ENCODE data around the gene PGAP6. TPM values are rescaled to one million over a fixed set of nuclear protein-coding genes. Genes with fewer than 3 reads are reported as not detected.

Gene PGAP6
- total and polyA plus RNA-seq, 7 experiments from 2014 or later: 17.0 to 107 (median 52.4) TPM

GRCh38 chr16:414395-415169 is 32.8 kb upstream of the PGAP6 start:
- ChIA-PET POLR2A (no interaction called here), CTCF (no interaction called here)
- no peaks in the 10 kb centered on the region for H3K9me3 Mint-ChIP-seq
- H3K4me3 Mint-ChIP-seq: no peak overlapping the region
- Histone ChIP-seq H3K9me3 (ENCODE audit: control insufficient read depth in 2 of 3, low read length in 3 of 3) (no peaks in the 10 kb centered on the region), H3K27ac (ENCODE audit: low read depth, low read length) (no peak overlapping the region), H3K27me3 (ENCODE audit: control insufficient read depth in 2 of 2, insufficient read depth in 2 of 2, low read length in 2 of 2) (no peaks in the 10 kb centered on the region), H3K4me1 (ENCODE audit: control insufficient read depth in 2 of 2, insufficient read depth in 2 of 2, low read length in 2 of 2) (no peaks in the 10 kb centered on the region), H3K4me3 (ENCODE audit: low read length) (no peak overlapping the region), H3K36me3 (ENCODE audit: control insufficient read depth in 2 of 3, insufficient read depth in 3 of 3, low read length in 3 of 3) (peaks cover 0 to 10% (median 0%) of the 10 kb centered on the region in 3 experiments)
- no peak overlapping the region for H3K27ac Mint-ChIP-seq
- intact Hi-C loops (cut with micrococcal nuclease): no loop called here
- H3K4me1 Mint-ChIP-seq: no peaks in the 10 kb centered on the region
- H3K36me3 Mint-ChIP-seq: peaks cover 0 to 2% (median 0%) of the 10 kb centered on the region in 5 donors
- H3K27me3 Mint-ChIP-seq: no peaks in the 10 kb centered on the region
- DNase-seq: no peak
- no peak for ATAC-seq

DNA sequence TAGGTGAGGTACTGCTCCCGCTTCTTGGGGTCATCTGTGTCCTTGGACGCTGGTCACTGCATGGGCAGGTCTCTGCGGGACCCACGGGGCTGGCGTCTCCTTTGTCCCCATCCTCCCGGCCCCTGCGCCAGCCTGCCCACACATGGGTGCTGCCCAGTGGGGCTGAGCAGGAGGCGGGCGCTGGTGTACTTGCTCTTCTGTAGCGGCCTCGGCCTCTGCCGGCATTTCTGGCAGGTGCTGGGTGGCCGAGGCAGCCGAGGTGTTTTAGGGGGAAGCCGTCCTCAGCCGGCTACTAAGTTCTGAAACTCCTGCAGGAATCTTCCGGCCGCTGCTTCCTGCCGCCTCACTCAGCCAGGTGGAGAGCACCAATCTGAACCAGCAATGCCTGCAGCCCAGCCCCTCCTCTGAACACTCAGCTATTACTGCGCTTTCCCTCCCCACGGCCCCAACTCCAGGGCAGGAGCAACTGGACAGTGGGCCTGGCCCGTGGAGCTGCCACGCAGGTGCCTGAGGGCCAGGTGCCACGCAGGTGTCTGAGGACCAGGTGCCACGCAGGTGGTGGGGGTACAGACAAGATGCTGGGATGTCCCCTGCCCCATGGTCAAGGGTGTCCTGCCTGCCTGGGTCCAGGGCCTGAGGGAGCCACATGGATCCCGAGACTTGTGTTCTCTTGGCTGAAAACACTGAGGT is 29.9 kb upstream of the PGAP6 start:
- ATAC-seq: no peak
- POLR2A ChIA-PET: no interaction called here
- intact Hi-C loops (cut with micrococcal nuclease): no loop called here

DNA sequence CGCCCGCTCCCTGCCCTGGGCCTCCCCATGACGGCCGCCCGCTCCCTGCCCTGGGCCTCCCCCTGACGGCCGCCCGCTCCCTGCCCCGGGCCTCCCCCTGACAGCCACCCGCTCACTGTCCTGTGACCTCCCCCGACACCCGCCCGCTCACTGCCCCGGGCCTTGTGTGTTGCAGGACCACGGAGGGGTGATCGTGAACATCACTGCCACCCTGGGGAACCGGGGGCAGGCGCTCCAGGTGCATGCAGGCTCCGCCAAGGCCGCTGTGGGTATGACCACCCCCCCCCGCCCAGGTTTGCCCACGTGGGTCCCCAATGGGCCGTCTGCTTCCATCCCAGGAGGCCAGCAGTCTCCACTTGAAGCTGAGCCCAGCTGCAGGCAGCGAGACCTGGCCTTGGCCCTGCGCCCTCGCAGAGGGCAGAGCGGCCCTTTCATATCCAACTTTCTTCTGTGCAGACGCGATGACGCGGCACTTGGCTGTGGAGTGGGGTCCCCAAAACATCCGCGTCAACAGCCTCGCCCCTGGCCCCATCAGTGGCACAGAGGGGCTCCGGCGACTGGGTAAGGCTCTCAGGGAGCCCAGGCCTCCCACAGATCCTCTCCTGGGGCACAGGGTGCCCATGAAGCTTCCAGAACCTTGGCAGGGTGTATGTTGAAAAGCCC is 28.9 kb upstream of the PGAP6 start:
- intact Hi-C loops (cut with micrococcal nuclease): no loop called here
- no peak overlapping the region for H3K4me3 Mint-ChIP-seq
- H3K36me3 Mint-ChIP-seq: peaks cover 0 to 9% (median 0%) of the 10 kb centered on the region in 5 donors
- no peak overlapping the region for H3K27ac ChIP-seq (ENCODE audit: low read depth, low read length)
- H3K4me1 ChIP-seq (ENCODE audit: control insufficient read depth in 2 of 2, insufficient read depth in 2 of 2, low read length in 2 of 2): no peaks in the 10 kb centered on the region
- no peaks in the 10 kb centered on the region for H3K9me3 ChIP-seq (ENCODE audit: control insufficient read depth in 2 of 3, low read length in 3 of 3)
- POLR2A ChIA-PET: no interaction called here
- H3K4me1 Mint-ChIP-seq: no peaks in the 10 kb centered on the region
- H3K9me3 Mint-ChIP-seq: no peaks in the 10 kb centered on the region
- ATAC-seq (no peak), DNase-seq (no peak)
- peaks cover 0 to 10% (median 0%) of the 10 kb centered on the region in 3 experiments for H3K36me3 ChIP-seq (ENCODE audit: control insufficient read depth in 2 of 3, insufficient read depth in 3 of 3, low read length in 3 of 3)
- H3K27me3 ChIP-seq (ENCODE audit: control insufficient read depth in 2 of 2, insufficient read depth in 2 of 2, low read length in 2 of 2): no peaks in the 10 kb centered on the region
- CTCF ChIA-PET: no interaction called here
- no peak overlapping the region for H3K27ac Mint-ChIP-seq
- H3K4me3 ChIP-seq (ENCODE audit: low read length): no peak overlapping the region
- no peaks in the 10 kb centered on the region for H3K27me3 Mint-ChIP-seq

More for the DNA sequence above, 29.9 kb upstream of the PGAP6 start:
- no peak overlapping the region for H3K27ac Mint-ChIP-seq
- Histone ChIP-seq H3K9me3 (ENCODE audit: control insufficient read depth in 2 of 3, low read length in 3 of 3) (no peaks in the 10 kb centered on the region), H3K4me1 (ENCODE audit: control insufficient read depth in 2 of 2, insufficient read depth in 2 of 2, low read length in 2 of 2) (no peaks in the 10 kb centered on the region), H3K36me3 (ENCODE audit: control insufficient read depth in 2 of 3, insufficient read depth in 3 of 3, low read length in 3 of 3) (peaks cover 0 to 10% (median 0%) of the 10 kb centered on the region in 3 experiments), H3K27me3 (ENCODE audit: control insufficient read depth in 2 of 2, insufficient read depth in 2 of 2, low read length in 2 of 2) (no peaks in the 10 kb centered on the region), H3K4me3 (ENCODE audit: low read length) (no peak overlapping the region), H3K27ac (ENCODE audit: low read depth, low read length) (no peak overlapping the region)
- no peaks in the 10 kb centered on the region for H3K27me3 Mint-ChIP-seq
- H3K4me1 Mint-ChIP-seq: no peaks in the 10 kb centered on the region
- H3K9me3 Mint-ChIP-seq: no peaks in the 10 kb centered on the region
- no peak for DNase-seq
- no peak overlapping the region for H3K4me3 Mint-ChIP-seq
- CTCF ChIA-PET: no interaction called here
- H3K36me3 Mint-ChIP-seq: peaks cover 0 to 9% (median 0%) of the 10 kb centered on the region in 5 donors

DNA sequence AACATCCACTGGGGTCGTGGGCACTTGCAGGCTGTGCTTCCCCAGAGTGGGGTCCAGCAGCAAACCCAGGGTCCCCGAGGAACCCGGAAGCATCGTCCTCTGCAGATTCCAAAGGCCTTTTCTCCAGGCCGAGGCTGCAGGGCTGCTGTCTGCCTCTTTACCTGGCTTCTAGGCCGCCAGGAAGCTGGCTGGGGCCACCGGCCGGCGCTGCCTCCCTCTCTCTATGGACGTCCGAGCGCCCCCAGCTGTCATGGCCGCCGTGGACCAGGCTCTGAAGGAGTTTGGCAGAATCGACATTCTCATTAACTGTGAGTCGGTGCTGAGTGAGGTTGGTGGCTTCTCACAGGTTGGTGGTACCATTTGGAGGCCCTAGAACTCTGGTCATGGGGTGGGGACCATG is 25.5 kb upstream of the PGAP6 start:
- Histone ChIP-seq H3K4me3 (ENCODE audit: low read length) (no peak overlapping the region), H3K27ac (ENCODE audit: low read depth, low read length) (no peak overlapping the region), H3K36me3 (ENCODE audit: control insufficient read depth in 2 of 3, insufficient read depth in 3 of 3, low read length in 3 of 3) (peaks cover 0 to 10% (median 0%) of the 10 kb centered on the region in 3 experiments), H3K4me1 (ENCODE audit: control insufficient read depth in 2 of 2, insufficient read depth in 2 of 2, low read length in 2 of 2) (no peaks in the 10 kb centered on the region), H3K9me3 (ENCODE audit: control insufficient read depth in 2 of 3, low read length in 3 of 3) (no peaks in the 10 kb centered on the region), H3K27me3 (ENCODE audit: control insufficient read depth in 2 of 2, insufficient read depth in 2 of 2, low read length in 2 of 2) (no peaks in the 10 kb centered on the region)
- H3K36me3 Mint-ChIP-seq: peaks cover 0 to 9% (median 0%) of the 10 kb centered on the region in 5 donors
- POLR2A ChIA-PET: interaction anchor here (0.5 kb wide), 1 partner anchor 25 kb away, joined by 4 read pairs; no protein-coding TSS in a partner anchor
- H3K4me1 Mint-ChIP-seq: peaks cover 0 to 2% (median 0%) of the 10 kb centered on the region in 7 donors
- H3K9me3 Mint-ChIP-seq: no peaks in the 10 kb centered on the region
- CTCF ChIA-PET: no interaction called here
- ATAC-seq (no peak), DNase-seq (no peak)
- no peak overlapping the region for H3K27ac Mint-ChIP-seq
- intact Hi-C loops (cut with micrococcal nuclease): loop anchor here in 1 of 2 donors (10.0 kb wide), 1 partner anchor 52 kb away; the partner anchor contains the start of gene AXIN1
- no peak overlapping the region for H3K4me3 Mint-ChIP-seq
- H3K27me3 Mint-ChIP-seq: no peaks in the 10 kb centered on the region

DNA sequence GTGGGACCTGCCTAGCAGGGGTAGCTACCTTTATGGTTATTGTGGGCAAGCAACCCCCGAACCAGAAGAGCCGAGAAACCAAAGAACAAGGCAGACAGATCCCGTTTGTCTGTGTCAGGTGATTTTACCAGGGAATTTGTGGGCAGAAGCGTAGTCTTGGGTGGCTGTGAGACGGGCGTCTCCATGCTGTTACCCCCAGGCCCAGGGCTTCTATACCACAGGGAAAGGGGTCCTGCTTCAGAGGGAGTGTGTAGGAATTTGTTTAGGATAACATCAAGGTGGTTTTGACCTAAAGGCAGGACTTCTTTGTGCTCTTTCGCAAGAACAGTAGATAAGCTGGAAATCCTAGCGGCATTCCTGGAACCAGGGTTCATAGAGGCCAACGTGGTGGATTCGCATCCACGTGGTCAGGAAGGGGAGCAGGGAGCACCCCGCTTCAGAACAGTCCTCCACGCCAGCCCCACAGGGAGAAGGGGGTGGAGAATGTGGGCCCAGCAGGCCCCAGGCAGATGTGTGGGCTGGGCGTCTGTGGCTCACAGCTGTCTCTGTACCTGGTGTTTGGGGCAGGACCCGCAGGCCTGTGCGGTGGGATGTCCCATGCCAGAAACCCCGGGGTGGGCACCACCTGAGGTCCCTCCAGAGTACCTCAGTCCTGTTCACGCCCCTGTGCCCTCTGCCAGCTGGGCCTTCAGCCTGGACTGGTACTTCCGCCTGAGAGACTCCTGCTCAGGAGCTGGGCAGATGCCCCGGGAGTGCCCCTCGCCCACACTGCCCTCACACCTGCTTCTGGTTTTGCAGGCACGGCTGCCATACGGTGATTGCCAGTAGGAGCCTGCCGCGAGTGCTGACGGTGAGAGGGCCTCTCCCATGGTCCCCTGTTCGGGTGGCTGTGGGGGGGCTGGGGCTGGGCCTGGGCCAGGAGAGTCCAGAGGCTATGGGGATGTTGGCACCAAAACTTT is 24.0 kb upstream of the PGAP6 start:
- DNase-seq: no peak
- ChIA-PET CTCF (no interaction called here), POLR2A (no interaction called here)
- no peak overlapping the region for H3K4me3 ChIP-seq (ENCODE audit: low read length)
- H3K9me3 ChIP-seq (ENCODE audit: control insufficient read depth in 2 of 3, low read length in 3 of 3): no peaks in the 10 kb centered on the region
- no peaks in the 10 kb centered on the region for H3K4me1 ChIP-seq (ENCODE audit: control insufficient read depth in 2 of 2, insufficient read depth in 2 of 2, low read length in 2 of 2)
- H3K27ac ChIP-seq (ENCODE audit: low read depth, low read length): no peak overlapping the region
- H3K36me3 ChIP-seq (ENCODE audit: control insufficient read depth in 2 of 3, insufficient read depth in 3 of 3, low read length in 3 of 3): no peaks in the 10 kb centered on the region
- ATAC-seq: no peak
- H3K36me3 Mint-ChIP-seq: peaks cover 0 to 9% (median 0%) of the 10 kb centered on the region in 5 donors
- no peaks in the 10 kb centered on the region for H3K27me3 Mint-ChIP-seq
- peaks cover 0 to 4% (median 0%) of the 10 kb centered on the region in 7 donors for H3K4me1 Mint-ChIP-seq
- peak overlapping the region in 1 of 9 donors; percentile 36 for H3K27ac Mint-ChIP-seq
- no peak overlapping the region for H3K4me3 Mint-ChIP-seq
- intact Hi-C loops (cut with micrococcal nuclease): loop anchor here in 1 of 2 donors (10.0 kb wide), 1 partner anchor 51 kb away; the partner anchor contains the start of gene AXIN1
- H3K27me3 ChIP-seq (ENCODE audit: control insufficient read depth in 2 of 2, insufficient read depth in 2 of 2, low read length in 2 of 2): no peaks in the 10 kb centered on the region
- H3K9me3 Mint-ChIP-seq: no peaks in the 10 kb centered on the region

- Histone ChIP-seq H3K9me3 (ENCODE audit: control insufficient read depth in 2 of 3, low read length in 3 of 3) (no peaks in the 10 kb centered on the region), H3K36me3 (ENCODE audit: control insufficient read depth in 2 of 3, insufficient read depth in 3 of 3, low read length in 3 of 3) (no peaks in the 10 kb centered on the region), H3K4me1 (ENCODE audit: control insufficient read depth in 2 of 2, insufficient read depth in 2 of 2, low read length in 2 of 2) (peaks cover 0 to 4% of the 10 kb centered on the region in 2 donors), H3K27me3 (ENCODE audit: control insufficient read depth in 2 of 2, insufficient read depth in 2 of 2, low read length in 2 of 2) (no peaks in the 10 kb centered on the region), H3K4me3 (ENCODE audit: low read length) (no peak overlapping the region), H3K27ac (ENCODE audit: low read depth, low read length) (no peak overlapping the region)
- ChIA-PET CTCF (no interaction called here), POLR2A (no interaction called here)
- Mint-ChIP-seq H3K27me3 (no peaks in the 10 kb centered on the region), H3K9me3 (no peaks in the 10 kb centered on the region), H3K27ac (no peak overlapping the region), H3K4me1 (peaks cover 6 to 9% (median 8%) of the 10 kb centered on the region in 7 donors), H3K4me3 (no peak overlapping the region), H3K36me3 (peaks cover 0 to 9% (median 0%) of the 10 kb centered on the region in 5 donors)
- intact Hi-C loops (cut with micrococcal nuclease): loop anchor here (5.0 to 10.0 kb wide), 4 partner anchors 50 to 162 kb away; partner anchors contain the start of genes AXIN1 (in 1 of the 2), CAPN15 (in 1 of the 2), NHLRC4 (in 1 of the 2) and PIGQ (in 1 of the 2)
- ATAC-seq (no peak), DNase-seq (no peak)
Measured at GRCh38 chr16:404971-405486, 23.3 kb upstream of the PGAP6 start.
